SW 1271 (cell line): ENCODE measurements around the gene OTUD6A.

ENCODE experiments used
- DNase-seq, 2 experiments: peaks; one replicate each; lab custom pipeline; 2025; lab: John Stamatoyannopoulos, UW

Gene OTUD6A, protein sequence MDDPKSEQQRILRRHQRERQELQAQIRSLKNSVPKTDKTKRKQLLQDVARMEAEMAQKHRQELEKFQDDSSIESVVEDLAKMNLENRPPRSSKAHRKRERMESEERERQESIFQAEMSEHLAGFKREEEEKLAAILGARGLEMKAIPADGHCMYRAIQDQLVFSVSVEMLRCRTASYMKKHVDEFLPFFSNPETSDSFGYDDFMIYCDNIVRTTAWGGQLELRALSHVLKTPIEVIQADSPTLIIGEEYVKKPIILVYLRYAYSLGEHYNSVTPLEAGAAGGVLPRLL

DNA sequence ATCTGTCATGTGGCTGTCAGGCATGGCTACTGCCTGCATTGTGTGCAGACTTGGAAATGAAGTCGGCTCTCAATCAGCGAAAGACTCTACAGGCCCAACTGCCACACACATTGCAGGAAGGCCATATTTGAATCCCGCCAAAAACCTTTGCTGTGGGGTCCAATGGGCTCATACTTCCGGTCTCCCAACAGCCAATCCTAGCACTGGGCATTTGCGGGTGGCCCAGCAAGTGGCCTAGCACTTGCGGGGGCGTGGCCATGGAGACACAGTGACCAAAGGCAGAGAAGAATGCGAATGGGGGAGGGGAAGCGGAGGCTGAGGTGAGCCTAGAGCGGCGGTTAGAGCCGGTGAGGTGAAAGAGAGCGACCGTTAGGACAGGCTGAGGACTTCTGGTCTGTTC is at the start of gene OTUD6A:
Gene OTUD6A (plus strand): TSS at position 382 of the 400 bp plus-strand sequence. CDS start 68 bp downstream, outside the sequence.
- DNase-seq, result no peak

DNA sequence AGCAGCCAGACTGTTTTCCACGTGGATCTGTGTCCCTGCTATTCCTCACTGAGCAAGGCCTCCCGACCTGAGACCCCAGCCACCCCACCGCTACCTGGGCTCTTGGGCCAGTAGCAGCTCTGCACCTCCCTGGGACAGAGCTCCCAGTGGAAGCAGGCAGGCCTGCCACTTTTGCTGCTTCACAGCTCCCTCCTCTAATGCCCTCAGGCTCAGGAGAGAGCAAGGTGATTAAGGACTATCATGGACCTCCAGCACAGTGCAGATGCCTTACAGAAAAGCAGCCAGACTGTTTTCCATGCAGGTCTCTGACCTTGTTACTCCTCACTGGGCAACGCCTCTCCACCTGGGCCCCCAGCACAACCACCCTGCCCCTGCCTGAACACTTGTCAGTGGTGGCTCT is 49.5 kb upstream of the OTUD6A start:
- DNase-seq, result no peak

GRCh38 chrX:70013466-70014381 is 48.5 kb upstream of the OTUD6A start:
- no peak for DNase-seq

- no peak for DNase-seq
These were observed 45.7 kb upstream of the OTUD6A start for GRCh38 chrX:70016513-70016912.

DNA sequence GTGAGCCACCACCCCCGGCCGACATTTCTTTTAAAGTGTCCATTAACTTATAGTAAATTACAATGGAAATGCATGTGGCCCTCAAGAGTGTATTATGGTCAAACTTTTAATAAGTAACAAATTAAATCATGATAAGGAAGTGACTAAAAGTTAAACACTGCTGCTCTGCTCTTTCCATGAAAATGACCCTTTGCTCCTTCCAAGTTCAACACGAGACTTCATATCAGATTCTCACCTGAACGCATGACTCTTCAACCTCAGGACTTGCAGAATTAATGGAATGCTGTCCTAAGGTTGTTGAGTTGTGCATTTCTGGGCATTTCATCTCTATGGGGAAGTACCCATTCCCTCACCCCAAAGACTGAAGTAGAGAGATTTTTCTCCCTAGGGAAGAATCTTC is 39.6 kb upstream of the OTUD6A start:
- DNase-seq, result no peak

- no peak for DNase-seq
These were observed 36.8 kb upstream of the OTUD6A start for GRCh38 chrX:70025464-70025863.

DNA sequence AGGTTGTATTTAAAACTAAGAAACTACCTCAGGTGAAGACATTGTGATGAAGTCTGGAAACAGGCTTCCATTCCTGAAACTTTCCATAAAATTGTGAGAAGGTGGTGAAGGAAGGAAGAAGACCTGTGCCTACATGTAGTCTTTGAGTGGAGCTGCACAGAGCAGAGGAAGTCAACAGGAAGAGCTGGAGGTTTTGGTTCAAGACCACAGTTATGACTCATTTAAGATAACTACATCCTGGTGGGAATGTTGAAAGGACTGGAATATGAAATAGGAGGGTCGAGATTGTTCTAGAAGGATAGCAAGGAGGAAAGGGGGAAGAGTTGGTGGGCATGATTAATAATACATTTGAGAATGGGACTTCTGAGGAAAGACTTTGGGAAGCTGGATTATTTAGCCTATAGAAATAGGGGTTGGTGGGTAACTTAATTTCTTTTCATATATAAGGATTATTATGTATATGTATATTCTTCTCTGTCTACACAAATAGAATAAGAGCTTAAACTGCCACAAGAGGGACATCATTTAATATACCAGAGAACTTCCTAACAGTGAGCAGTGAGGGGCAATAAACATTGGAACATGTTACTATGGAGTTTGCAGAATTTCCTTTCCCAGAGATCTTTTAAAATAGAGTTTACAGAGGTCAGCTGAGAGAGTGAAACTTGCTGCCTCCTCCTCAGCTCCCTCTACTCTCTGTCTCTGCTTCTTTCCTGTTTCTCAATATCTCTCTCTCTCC is 36.0 kb upstream of the OTUD6A start:
- DNase-seq, result peak in 1 of 2 experiments; percentile 8

GRCh38 chrX:70026851-70027200 is 35.4 kb upstream of the OTUD6A start:
- DNase-seq, result no peak

GRCh38 chrX:70029863-70030262 is 32.4 kb upstream of the OTUD6A start:
- DNase-seq, result no peak

- DNase-seq, result peak in 1 of 2 experiments; percentile 29
These were observed 31.9 kb upstream of the OTUD6A start for GRCh38 chrX:70030301-70030767.

DNA sequence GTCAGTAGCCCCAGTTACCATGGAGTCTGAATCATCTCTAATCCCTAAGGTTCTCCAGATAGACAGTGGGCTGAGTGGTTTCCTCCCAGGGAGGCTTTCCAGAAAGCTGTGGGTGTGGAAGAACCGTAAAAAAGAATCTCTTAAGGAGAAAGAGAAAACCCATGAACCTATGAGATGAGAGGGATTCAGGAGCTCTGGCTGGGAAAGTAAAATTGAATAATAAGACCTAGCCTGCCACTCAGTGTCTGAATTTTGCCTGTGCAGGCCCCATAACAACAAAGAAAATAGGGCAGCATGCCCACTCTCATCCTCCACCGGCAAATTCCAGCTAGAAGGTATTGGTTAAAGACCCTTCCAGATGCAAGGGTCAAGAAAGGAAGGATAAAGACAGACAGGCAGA is 29.5 kb upstream of the OTUD6A start:
- DNase-seq, result no peak

GRCh38 chrX:70033348-70034051 is 28.8 kb upstream of the OTUD6A start:
- DNase-seq, result peak in 1 of 2 experiments; percentile 5

- no peak for DNase-seq
These were observed 27.6 kb upstream of the OTUD6A start for GRCh38 chrX:70034646-70035045.

DNA sequence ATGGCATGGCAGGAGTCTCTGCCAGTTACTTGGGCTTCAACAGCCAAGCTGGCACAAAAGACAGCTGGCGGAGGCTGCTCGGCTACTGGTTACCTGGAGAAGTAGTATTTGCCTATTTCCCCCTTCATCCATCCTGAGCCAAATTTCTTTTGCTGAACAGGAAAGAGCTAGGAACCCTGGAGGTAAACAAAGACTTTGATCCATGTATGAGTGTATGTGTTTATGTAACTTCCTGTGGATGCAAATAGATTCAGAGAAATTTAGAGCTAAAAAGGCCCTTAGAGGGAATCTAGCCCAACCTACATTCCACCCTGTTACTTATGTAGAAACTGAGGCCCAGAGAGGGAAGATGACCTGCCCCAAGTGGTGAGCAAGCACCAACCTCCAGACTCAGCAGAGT is 23.7 kb upstream of the OTUD6A start:
- DNase-seq, result no peak

GRCh38 chrX:70038951-70039350 is 23.3 kb upstream of the OTUD6A start:
- DNase-seq, result no peak

GRCh38 chrX:70039758-70040157 is 22.5 kb upstream of the OTUD6A start:
- DNase-seq, result no peak

DNA sequence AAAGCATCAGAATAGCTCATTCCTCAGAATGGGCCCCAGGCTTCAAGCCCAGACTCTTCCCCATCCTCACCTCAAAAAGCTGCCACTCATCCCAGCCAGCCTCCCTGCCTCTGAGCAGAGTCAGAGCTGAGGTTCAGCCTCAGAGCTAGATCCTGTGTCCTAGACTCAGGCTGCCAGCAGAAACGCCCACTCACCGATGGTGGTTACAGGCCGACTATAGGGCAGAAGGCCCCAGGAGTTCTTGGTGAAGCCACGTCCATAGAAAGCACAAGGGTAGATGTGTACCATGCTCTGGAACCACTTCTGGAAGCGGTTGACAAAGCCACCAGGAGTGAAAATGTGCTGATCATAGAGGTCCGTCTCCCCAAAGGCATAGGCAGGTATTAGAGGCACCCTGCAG is 20.3 kb upstream of the OTUD6A start:
- no peak for DNase-seq

DNA sequence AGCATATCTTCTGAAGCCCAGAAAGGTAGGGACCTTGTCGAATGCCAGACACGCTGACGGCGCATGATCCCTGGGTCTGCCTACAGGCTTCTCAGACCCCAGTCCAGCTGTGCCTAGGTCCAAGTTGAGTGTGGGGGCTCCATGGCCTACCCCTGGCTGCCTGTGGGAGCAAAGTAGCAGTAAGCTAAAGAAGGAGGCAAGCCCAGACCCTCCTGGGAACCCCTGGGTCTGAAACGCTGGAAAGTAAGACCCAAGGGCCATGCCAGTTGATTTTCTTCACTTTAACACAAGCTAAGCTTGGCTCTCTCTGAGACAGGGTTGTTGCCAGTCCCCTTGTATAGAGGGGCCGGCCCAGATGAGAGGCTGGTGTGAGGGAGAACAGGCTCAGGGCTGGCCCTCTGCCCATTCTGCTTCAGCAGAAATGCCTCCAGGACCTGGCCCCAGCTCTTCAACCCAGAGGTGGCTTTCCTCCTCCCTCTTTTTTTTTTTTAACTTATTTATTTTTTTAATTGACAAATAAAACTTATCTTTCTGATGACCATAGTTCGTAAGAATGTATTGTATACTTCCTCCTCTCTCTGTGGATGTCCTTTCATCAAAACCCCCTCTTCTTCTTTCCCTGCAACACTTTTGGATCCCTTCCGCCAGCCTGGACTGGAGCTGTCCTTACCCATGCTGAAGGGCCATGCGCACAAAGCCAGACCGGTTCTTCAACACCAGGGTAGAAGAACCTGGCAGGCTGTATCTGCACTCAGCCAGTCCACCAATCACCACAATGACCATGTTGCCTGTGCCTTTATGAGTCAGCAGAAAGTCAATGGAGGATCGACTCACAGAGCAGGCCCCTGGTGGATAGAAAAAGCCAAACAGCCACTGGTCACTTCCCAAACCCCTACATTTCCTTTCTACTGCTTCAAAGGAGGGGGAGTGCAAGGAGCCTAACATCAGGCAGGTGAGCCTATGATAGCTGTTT is 19.6 kb upstream of the OTUD6A start:
- no peak for DNase-seq

GRCh38 chrX:70043685-70044084 is 18.6 kb upstream of the OTUD6A start:
- no peak for DNase-seq

DNA sequence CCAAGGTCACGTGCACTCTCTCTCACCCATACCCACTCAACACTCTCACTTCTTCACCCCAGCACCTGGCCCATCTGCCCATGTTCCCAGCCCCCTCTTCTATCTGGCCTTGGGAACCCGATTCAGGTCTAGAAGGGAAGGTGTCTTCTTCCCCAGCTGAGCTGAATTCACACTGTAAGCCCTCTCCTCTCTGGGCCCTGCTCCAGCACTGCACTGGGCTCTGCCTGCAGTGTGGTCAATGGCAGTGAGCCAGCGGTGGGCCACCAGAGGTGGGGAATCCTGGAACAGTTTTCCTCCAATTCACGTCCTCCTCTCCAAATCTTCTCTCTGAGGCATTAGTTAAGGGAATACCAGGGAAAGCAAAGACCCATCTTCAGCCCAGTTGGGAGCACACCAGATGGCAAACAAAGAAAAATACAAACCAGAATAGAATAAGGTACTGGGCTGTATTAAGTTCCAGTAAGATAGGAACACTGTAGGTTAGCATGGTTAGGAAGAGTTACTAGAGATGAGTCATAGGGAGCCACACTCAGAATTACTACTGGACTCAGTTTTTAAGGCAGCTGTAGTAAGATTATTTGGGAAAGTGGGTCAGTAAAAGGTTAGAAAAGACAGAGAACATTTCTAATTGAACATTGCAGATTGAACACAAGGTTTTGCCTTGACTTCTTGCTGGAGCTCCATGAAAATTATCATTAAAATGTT is 17.6 kb upstream of the OTUD6A start:
- no peak for DNase-seq
